IMR-90 (cell line): ENCODE measurements around the gene IRAK3. TPM values are rescaled to one million over a fixed set of nuclear protein-coding genes. Genes with fewer than 3 reads are reported as not detected.

Experiments
- ATAC-seq: fragments of 200-7000 bp; cut with Tn5 transposase; 2 replicates; pipeline ENCODE4 v1.9.1; 2020; ENCODE audit warnings: low read depth, mild to moderate bottlenecking, moderate library complexity
- BruUV-seq: library from RNA; stranded (reverse); fragments of 400-500 nt; replicated peaks from 2 replicates; lab custom pipeline; 2021; lab: Mats Ljungman, UMichigan
- CTCF ChIA-PET: fragments of 300-600 bp; formaldehyde crosslinking; extraction: SDS; loops from one replicate; lab custom pipeline; 2021; ENCODE audit warnings: antibody characterized with exemption; lab: Yijun Ruan, JAX
- POLR2A ChIA-PET: fragments of 300-600 bp; sonication (Branson Sonifier 250); formaldehyde crosslinking; loops from one replicate; lab custom pipeline; 2022; ENCODE audit warnings: antibody characterized with exemption; ENCODE audit not compliant: unreplicated experiment; lab: Charles Lee
- DNase-seq: peaks from one replicate; pipeline ENCODE4 v3.0.0; 2013
- H2AFZ ChIP-seq: replicated peaks from 2 replicates; pipeline ENCODE3; 2013; ENCODE audit warnings: low read length, mild to moderate bottlenecking; ENCODE audit not compliant: poor library complexity
- H2AK5ac ChIP-seq: 2 replicates; pipeline ENCODE4 v1.6.1; 2013; ENCODE audit warnings: low read depth, low read length, inconsistent platforms
- H2AK9ac ChIP-seq: replicated peaks from 2 replicates; pipeline ENCODE3; 2013; ENCODE audit warnings: mild to moderate bottlenecking, low read depth, low read length, moderate library complexity; ENCODE audit not compliant: poor library complexity
- H2BK120ac ChIP-seq: 2 replicates; pipeline ENCODE4 v1.6.1; 2013; ENCODE audit warnings: low read depth, low read length, inconsistent platforms
- H2BK15ac ChIP-seq: 3 replicates; pipeline ENCODE4 v1.6.1; 2013; ENCODE audit warnings: low read depth, low read length, inconsistent platforms
- H2BK20ac ChIP-seq: 2 replicates; pipeline ENCODE4 v1.6.1; 2013; ENCODE audit warnings: low read depth, mild to moderate bottlenecking, inconsistent platforms, low read length, moderate library complexity
- H2BK5ac ChIP-seq: 2 replicates; pipeline ENCODE4 v1.6.1; 2013; ENCODE audit warnings: mild to moderate bottlenecking, low read depth, low read length, inconsistent platforms; ENCODE audit not compliant: poor library complexity, severe bottlenecking
- H3K14ac ChIP-seq: replicated peaks from 2 replicates; pipeline ENCODE4 v1.6.1; 2013; ENCODE audit warnings: low read depth, low read length, inconsistent platforms
- H3K18ac ChIP-seq: 2 replicates; pipeline ENCODE4 v1.6.1; 2013; ENCODE audit warnings: low read depth, low read length, control low read depth
- H3K23ac ChIP-seq: 2 replicates; pipeline ENCODE4 v1.6.1; 2013; ENCODE audit warnings: low read depth, low read length, inconsistent platforms
- H3K27ac ChIP-seq: 2 replicates; pipeline ENCODE4 v1.5.1; 2013; ENCODE audit warnings: mild to moderate bottlenecking, control low read depth, low read length; ENCODE audit not compliant: insufficient read depth
- H3K27me3 ChIP-seq: 2 replicates; pipeline ENCODE4 v1.6.1; 2013; ENCODE audit warnings: low read length; ENCODE audit not compliant: control insufficient read depth, insufficient read depth
- H3K36me3 ChIP-seq: 2 replicates; pipeline ENCODE4 v1.6.1; 2013; ENCODE audit warnings: low read length, mixed read lengths; ENCODE audit not compliant: control insufficient read depth, insufficient read depth
- H3K4ac ChIP-seq: 2 replicates; pipeline ENCODE4 v1.6.1; 2013; ENCODE audit warnings: low read depth, low read length, inconsistent platforms
- H3K4me1 ChIP-seq: 2 replicates; pipeline ENCODE4 v1.6.1; 2013; ENCODE audit warnings: low read length, mixed read lengths; ENCODE audit not compliant: control insufficient read depth, insufficient read depth
- H3K4me2 ChIP-seq: 2 replicates; pipeline ENCODE4 v1.6.1; 2013; ENCODE audit warnings: low read depth, mild to moderate bottlenecking, control low read depth, low read length, moderate library complexity
- H3K4me3 ChIP-seq: 2 replicates; pipeline ENCODE4 v1.5.1; 2013; ENCODE audit warnings: low read depth, mild to moderate bottlenecking, control low read depth, low read length, moderate library complexity; ENCODE audit not compliant: insufficient read depth
- H3K56ac ChIP-seq: 2 replicates; pipeline ENCODE4 v1.6.1; 2013; ENCODE audit warnings: low read length, inconsistent platforms; ENCODE audit not compliant: insufficient read depth; ENCODE audit errors: extremely low read depth
- H3K79me1 ChIP-seq, 2 experiments: 2 replicates each; pipeline ENCODE4 v1.6.1; 2013; ENCODE audit warnings: low read length in 2 of 2, inconsistent platforms in 1 of 2, low read depth in 1 of 2
- H3K9ac ChIP-seq: 2 replicates; pipeline ENCODE4 v1.6.1; 2013; ENCODE audit warnings: low read depth, low read length, control low read depth
- H3K9me1 ChIP-seq: 2 replicates; pipeline ENCODE4 v1.6.1; 2013; ENCODE audit warnings: low read length, inconsistent platforms; ENCODE audit not compliant: insufficient read depth
- H3K9me3 ChIP-seq: 2 replicates; pipeline ENCODE4 v1.6.1; 2013; ENCODE audit warnings: low read length; ENCODE audit not compliant: control insufficient read depth, insufficient read depth
- H4K20me1 ChIP-seq: 2 replicates; pipeline ENCODE4 v1.6.1; 2013; ENCODE audit warnings: low read length, inconsistent platforms; ENCODE audit not compliant: insufficient read depth
- H4K5ac ChIP-seq: 2 replicates; pipeline ENCODE4 v1.6.1; 2013; ENCODE audit warnings: mild to moderate bottlenecking, low read depth, low read length, control low read depth
- H4K8ac ChIP-seq, 2 experiments: 2 replicates each; pipeline ENCODE4 v1.6.1; 2013; ENCODE audit warnings: low read depth in 2 of 2, low read length in 2 of 2, control low read depth in 1 of 2, inconsistent platforms in 1 of 2
- H4K91ac ChIP-seq: 2 replicates; pipeline ENCODE4 v1.6.1; 2013; ENCODE audit warnings: low read depth, low read length, inconsistent platforms; ENCODE audit not compliant: insufficient read depth
- CTCF ChIP-seq: conservative IDR thresholded peaks from 2 replicates; pipeline ENCODE4 v1.5.1; 2012; ENCODE audit warnings: mild to moderate bottlenecking, low read depth, low read length, improper control_type of control experiment
- MAZ ChIP-seq: IDR thresholded peaks from 2 replicates; pipeline ENCODE4 v1.6.1; 2012; ENCODE audit warnings: low read depth, mild to moderate bottlenecking, low read length, improper control_type of control experiment, moderate library complexity, borderline replicate concordance
- POLR2A ChIP-seq: IDR thresholded peaks from 2 replicates; pipeline ENCODE4 v1.6.1; 2012; ENCODE audit warnings: mild to moderate bottlenecking, low read depth, low read length
- RAD21 ChIP-seq: IDR thresholded peaks from 2 replicates; pipeline ENCODE4 v1.6.1; 2012; ENCODE audit warnings: low read length, improper control_type of control experiment
- USF2 ChIP-seq: fragments of 150-350 bp; IDR thresholded peaks from 2 replicates; pipeline ENCODE4 v1.6.1; 2017; ENCODE audit warnings: mild to moderate bottlenecking, antibody characterized with exemption, low read length, low read depth
- WGBS, 2 experiments: methylation state at CpG; one replicate each; pipeline versions ENCODE4 v1.1.5 to v1.1.7; 2013; ENCODE audit warnings: missing lambda C conversion rate in 2 of 2; ENCODE audit not compliant: insufficient read length in 1 of 2; ENCODE audit errors: extremely low coverage in 2 of 2; 5-methylcytosine and 5-hydroxymethylcytosine counted together
- dilution Hi-C: fragments of 300-500 bp; cut with HindIII; formaldehyde crosslinking; loops from one replicate; pipeline ENCODE4 v1.14.3; 2018; ENCODE audit warnings: low sequenced_read_pairs; ENCODE audit not compliant: unreplicated experiment
- in situ Hi-C: fragments of 300-500 bp; cut with MboI; formaldehyde crosslinking; loops from 3 replicates; pipeline ENCODE4 v1.14.3; 2019; ENCODE audit warnings: low sequenced_read_pairs, inconsistent platforms, mixed read lengths
- intact Hi-C: fragments of 100-400 bp; cut with micrococcal nuclease; formaldehyde crosslinking; loops from 2 replicates; pipeline ENCODE4 v1.10.0; 2022
- polyA plus RNA-seq, 3 experiments: library from polyadenylated mRNA; depleted of rRNA; stranded (reverse); fragments of >200 nt; gene quantifications; 2 replicates each; pipeline ENCODE4 v1.2.3, GENCODE V29; 2012; ENCODE audit warnings: low replicate concordance in 1 of 3
- total RNA-seq: library from RNA; depleted of rRNA; stranded (reverse); fragments of >200 nt; gene quantifications from 2 replicates; pipeline ENCODE4 v1.2.3, GENCODE V29; 2012

IRAK3 gene
- total and polyA plus RNA-seq, 2 of the 4 experiments (the other 2 are of a cell fraction), result 0.53 to 0.72 TPM

GRCh38 chr12:66168410-66168809, 20.6 kb upstream of the IRAK3 start:
- peak overlapping the region; percentile 29; the same call in 1 of the 2 replicates for H4K91ac ChIP-seq
- no peak overlapping the region for H3K4me3 ChIP-seq
- H3K4ac ChIP-seq, result peak overlapping the region; percentile 3; the same call in 1 of the 2 replicates
- no peaks in the 10 kb centered on the region for H3K27me3 ChIP-seq
- no peak overlapping the region for H3K56ac ChIP-seq
- ChIA-PET CTCF (interaction anchor here (2.2 kb wide), 1 partner anchor 21 kb away, joined by 7 read pairs; no protein-coding TSS in a partner anchor), POLR2A (no interaction called here)
- 76% methylated on average over 4 of the region's 8 CpGs; no CpG with 5 or more reads in 1 of the 2 experiments for WGBS, 2 experiments
- no peak overlapping the region for H2BK20ac ChIP-seq
- H3K4me1 ChIP-seq, result peaks cover 2% of the 10 kb centered on the region; the same call in 1 of the 2 replicates
- H2AFZ ChIP-seq, result no peak overlapping the region
- intact Hi-C loops (no loop called here), dilution Hi-C loops (no loop called here), in situ Hi-C loops (loop anchor here (25.0 kb wide), 1 partner anchor 244 kb away; no protein-coding TSS in a partner anchor)
- no peak overlapping the region; the same call in 1 of the 2 replicates for H2BK120ac ChIP-seq
- H2AK9ac ChIP-seq, result no peak overlapping the region
- H3K23ac ChIP-seq, result 0 out of 2 replicates have a peak overlapping the region, but pooled peaks have one; percentile 1
- no peak for DNase-seq
- peak overlapping the region; percentile 71 for H3K14ac ChIP-seq
- H2BK5ac ChIP-seq, result peak overlapping the region; percentile 97
- peak overlapping the region; percentile 19; the same call in 1 of the 2 replicates for H4K5ac ChIP-seq
- peak overlapping the region; percentile 8; the same call in 1 of the 3 replicates for H2BK15ac ChIP-seq
- no peak overlapping the region for H3K18ac ChIP-seq
- H3K4me2 ChIP-seq, result peak overlapping the region; percentile 92
- H3K9me3 ChIP-seq, result peaks cover 2% of the 10 kb centered on the region; the same call in 1 of the 2 replicates
- peak overlapping the region; percentile 33; the same call in 1 of the 2 replicates for H3K9ac ChIP-seq
- no peak for ATAC-seq
- BruUV-seq, result TSS peak; percentile 8
- peak overlapping the region in 1 of 2 experiments; percentile 56 for H4K8ac ChIP-seq
- no peaks in the 10 kb centered on the region; the same call in 1 of the 2 replicates for H4K20me1 ChIP-seq
- no peaks in the 10 kb centered on the region; the same call in 1 of the 2 replicates for H3K36me3 ChIP-seq
- H3K79me1 ChIP-seq, result peaks cover 25 to 38% of the 10 kb centered on the region in 2 experiments
- H2AK5ac ChIP-seq, result peak overlapping the region; percentile 36; the same call in 1 of the 2 replicates
- H3K27ac ChIP-seq, result 0 out of 2 replicates have a peak overlapping the region, but pooled peaks have one; percentile 31
- TF ChIP-seq RAD21, result no peak
- TF ChIP-seq CTCF, result no peak
- no peak for TF ChIP-seq USF2
- no peak for TF ChIP-seq POLR2A
- TF ChIP-seq MAZ, result no peak
- H3K9me1 ChIP-seq, result no peaks in the 10 kb centered on the region
